Measurements from ENCODE around the gene MEGF11.

The MEGF11 gene

GRCh38 chr15:66080717-66081398 lies 172.7 kb downstream of the MEGF11 start:
- DNase-seq = no peak

- no peak for DNase-seq
Measured at GRCh38 chr15:66078929-66079275, 174.6 kb downstream of the MEGF11 start.

GRCh38 chr15:66078196-66078928 lies 175.2 kb downstream of the MEGF11 start:
- DNase-seq = no peak

- no peak for DNase-seq
Measured at GRCh38 chr15:66077320-66077663, 176.3 kb downstream of the MEGF11 start.

- no peak for DNase-seq
Measured at GRCh38 chr15:66076591-66077319, 176.8 kb downstream of the MEGF11 start.

GRCh38 chr15:66075947-66076346 lies 177.6 kb downstream of the MEGF11 start:
- DNase-seq = no peak

- DNase-seq = no peak
Measured at GRCh38 chr15:66072616-66073361, 180.8 kb downstream of the MEGF11 start.

- no peak for DNase-seq
Measured at GRCh38 chr15:66071921-66072295, 181.6 kb downstream of the MEGF11 start.

GRCh38 chr15:66071160-66071920 lies 182.2 kb downstream of the MEGF11 start:
- no peak for DNase-seq

- no peak for DNase-seq
Measured at GRCh38 chr15:66070220-66070934, 183.2 kb downstream of the MEGF11 start.

GRCh38 chr15:66069751-66070150 lies 183.8 kb downstream of the MEGF11 start:
- DNase-seq = no peak

GRCh38 chr15:66068801-66069200 lies 184.7 kb downstream of the MEGF11 start:
- DNase-seq = no peak

GRCh38 chr15:66067687-66068086 lies 185.9 kb downstream of the MEGF11 start:
- DNase-seq = no peak

GRCh38 chr15:66066481-66066880 lies 187.1 kb downstream of the MEGF11 start:
- DNase-seq = no peak

GRCh38 chr15:66066005-66066404 lies 187.5 kb downstream of the MEGF11 start:
- DNase-seq = no peak

GRCh38 chr15:66065325-66065724 lies 188.2 kb downstream of the MEGF11 start:
- DNase-seq = no peak

- DNase-seq = no peak
Measured at GRCh38 chr15:66063147-66063546, 190.4 kb downstream of the MEGF11 start.

GRCh38 chr15:66057089-66057488 lies 196.5 kb downstream of the MEGF11 start:
- no peak for DNase-seq

GRCh38 chr15:66053991-66054390 lies 199.6 kb downstream of the MEGF11 start:
- no peak for DNase-seq

- DNase-seq = no peak
Measured at GRCh38 chr15:66051833-66052232, 201.7 kb downstream of the MEGF11 start.

GRCh38 chr15:66050264-66050663 lies 203.3 kb downstream of the MEGF11 start:
- no peak for DNase-seq

- no peak for DNase-seq
Measured at GRCh38 chr15:66049353-66049752, 204.2 kb downstream of the MEGF11 start.

All from activated T-cell treated with anti-CD3 and anti-CD28 coated beads, Interleukin-2, amount 50 U/mL, for 1 hour (primary cell).